PC-9 (cell line): ENCODE data around the gene KDM4B. TPM values are rescaled to one million over a fixed set of nuclear protein-coding genes. Genes with fewer than 3 reads are reported as not detected.

Experiments used
- BruUV-seq: library from RNA; stranded (reverse); fragments of 400-500 nt; replicated peaks from 2 replicates; lab custom pipeline; 2021; lab: Mats Ljungman, UMichigan
- CTCF ChIA-PET: fragments of 300-600 bp; sonication (Branson Sonifier 250); formaldehyde crosslinking; loops from one replicate; lab custom pipeline; 2022; ENCODE audit warnings: antibody characterized with exemption; lab: Charles Lee
- POLR2A ChIA-PET: fragments of 300-600 bp; sonication (Branson Sonifier 250); formaldehyde crosslinking; loops from one replicate; lab custom pipeline; 2022; ENCODE audit warnings: antibody characterized with exemption; ENCODE audit not compliant: unreplicated experiment; lab: Charles Lee
- DNase-seq, 2 experiments: peaks; one replicate each; pipeline versions ENCODE4 v3.0.0 to v3.0.0-alpha.2; 2015 to 2022; ENCODE audit warnings: mixed read lengths in 1 of 2
- H2AFZ ChIP-seq: fragments of 200-600 bp; sonication (generic); 2 replicates; pipeline ENCODE4 v1.8.1; 2017; ENCODE audit warnings: antibody characterized with exemption
- H3F3A ChIP-seq: fragments of 200-600 bp; sonication (generic); 2 replicates; pipeline ENCODE4 v1.8.1; 2017; ENCODE audit warnings: antibody characterized with exemption, mild to moderate bottlenecking, low read depth; ENCODE audit not compliant: insufficient read depth
- H3K27ac ChIP-seq: fragments of 200-600 bp; sonication (generic); 2 replicates; pipeline ENCODE4 v1.6.1; 2016; ENCODE audit warnings: mixed run types
- H3K27me3 ChIP-seq: fragments of 200-600 bp; sonication (generic); 2 replicates; pipeline ENCODE4 v1.6.1; 2016; ENCODE audit warnings: low read depth, mixed run types; ENCODE audit not compliant: insufficient read depth
- H3K36me3 ChIP-seq: fragments of 200-600 bp; sonication (generic); 2 replicates; pipeline ENCODE4 v1.6.1; 2016; ENCODE audit warnings: low read depth, mixed run types
- H3K4me1 ChIP-seq: fragments of 200-600 bp; sonication (generic); replicated peaks from 2 replicates; pipeline ENCODE4 v1.6.1; 2016; ENCODE audit warnings: mixed run types; ENCODE audit not compliant: insufficient read depth
- H3K4me2 ChIP-seq: fragments of 200-600 bp; sonication (generic); 2 replicates; pipeline ENCODE4 v1.6.1; 2017; ENCODE audit warnings: mixed run types
- H3K4me3 ChIP-seq: fragments of 200-600 bp; sonication (generic); 2 replicates; pipeline ENCODE4 v1.6.1; 2016; ENCODE audit warnings: mixed run types
- H3K79me2 ChIP-seq: fragments of 200-600 bp; sonication (generic); 2 replicates; pipeline ENCODE4 v1.6.1; 2017; ENCODE audit warnings: low read depth, mixed run types
- H3K9me2 ChIP-seq: fragments of 200-600 bp; sonication (generic); 2 replicates; pipeline ENCODE4 v1.8.1; 2017; ENCODE audit warnings: mild to moderate bottlenecking; ENCODE audit not compliant: insufficient read depth
- H3K9me3 ChIP-seq: fragments of 200-600 bp; sonication (generic); 2 replicates; pipeline ENCODE4 v1.8.1; 2016; ENCODE audit warnings: low read depth; ENCODE audit not compliant: insufficient read depth
- H4K20me1 ChIP-seq: fragments of 200-600 bp; sonication (generic); 2 replicates; pipeline ENCODE4 v1.8.1; 2017; ENCODE audit not compliant: insufficient read depth
- CTCF ChIP-seq: fragments of 200-600 bp; sonication (generic); conservative IDR thresholded peaks from 2 replicates; pipeline ENCODE4 v1.6.1; 2017; ENCODE audit warnings: mixed run types, antibody characterized with exemption, mild to moderate bottlenecking, moderate library complexity
- EZH2 ChIP-seq: fragments of 200-600 bp; sonication (generic); IDR thresholded peaks from 2 replicates; pipeline ENCODE4 v1.8.0; 2017; ENCODE audit warnings: antibody characterized with exemption, low read depth
- intact Hi-C: fragments of 100-400 bp; cut with micrococcal nuclease; formaldehyde crosslinking; loops from one replicate; pipeline ENCODE4 v1.10.0; 2022; ENCODE audit not compliant: unreplicated experiment
- total RNA-seq: library from RNA; stranded (reverse); gene quantifications from 2 replicates; pipeline ENCODE4 v1.2.3, GENCODE V29; 2021

Gene KDM4B
- total RNA-seq, 1 experiment from 2014 or later: 19.5 TPM

- H3K27me3 ChIP-seq: no peaks in the 10 kb centered on the region
- no peaks in the 10 kb centered on the region for H4K20me1 ChIP-seq
- H3K9me2 ChIP-seq: no peaks in the 10 kb centered on the region
- no peak overlapping the region for H3K27ac ChIP-seq
- intact Hi-C loops: no loop called here
- DNase-seq: no peak
- no peaks in the 10 kb centered on the region for H3K4me1 ChIP-seq
- ChIA-PET CTCF (no interaction called here), POLR2A (no interaction called here)
- no peaks in the 10 kb centered on the region for H3K9me3 ChIP-seq
- H3K4me2 ChIP-seq: no peak overlapping the region
- no TSS peak for BruUV-seq
- H3K79me2 ChIP-seq: no peaks in the 10 kb centered on the region
- H3K36me3 ChIP-seq: no peaks in the 10 kb centered on the region
- no peak overlapping the region for H3K4me3 ChIP-seq
- no peak overlapping the region for H2AFZ ChIP-seq
- TF ChIP-seq CTCF: no peak
- TF ChIP-seq EZH2: no peak
- H3F3A ChIP-seq: no peaks in the 10 kb centered on the region
These were observed 47.4 kb downstream of the KDM4B start for GRCh38 chr19:5016268-5016667.

DNA sequence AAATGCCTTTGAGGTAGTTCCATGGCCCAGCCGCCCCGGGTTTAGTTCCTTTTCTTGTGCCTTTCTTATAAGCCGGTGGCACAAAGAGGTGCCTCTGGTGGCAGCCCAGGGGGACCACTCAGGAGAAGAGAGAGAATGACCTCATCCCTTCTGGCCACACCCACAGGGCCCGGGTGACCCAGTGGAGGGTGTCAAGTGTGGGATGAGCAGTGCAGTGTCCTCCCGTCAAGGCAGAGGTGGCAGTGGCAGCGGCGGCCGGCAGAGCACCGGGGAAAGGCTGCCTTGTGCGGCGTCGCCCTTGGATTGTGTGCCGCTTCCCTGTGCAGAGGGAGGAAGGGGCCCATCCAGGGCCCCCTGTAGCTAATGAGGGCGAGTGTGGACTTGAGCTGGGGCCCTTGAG, 47.9 kb downstream of the KDM4B start:
- H3K4me3 ChIP-seq: no peak overlapping the region
- POLR2A ChIA-PET: no interaction called here
- H4K20me1 ChIP-seq: no peaks in the 10 kb centered on the region
- intact Hi-C loops: no loop called here
- H3K79me2 ChIP-seq: no peaks in the 10 kb centered on the region
- CTCF ChIA-PET: no interaction called here
- DNase-seq: no peak
- BruUV-seq: no TSS peak
- no peak overlapping the region for H3K4me2 ChIP-seq
- H3K9me2 ChIP-seq: no peaks in the 10 kb centered on the region
- H3K27ac ChIP-seq: no peak overlapping the region
- TF ChIP-seq EZH2: no peak
- TF ChIP-seq CTCF: no peak
- H2AFZ ChIP-seq: no peak overlapping the region
- H3F3A ChIP-seq: no peaks in the 10 kb centered on the region
- H3K9me3 ChIP-seq: no peaks in the 10 kb centered on the region
- no peaks in the 10 kb centered on the region for H3K27me3 ChIP-seq
- no peaks in the 10 kb centered on the region for H3K4me1 ChIP-seq
- H3K36me3 ChIP-seq: no peaks in the 10 kb centered on the region

- Histone ChIP-seq H3K4me1 (no peaks in the 10 kb centered on the region), H3K4me2 (no peak overlapping the region), H3K4me3 (no peak overlapping the region), H3F3A (no peaks in the 10 kb centered on the region), H3K9me2 (no peaks in the 10 kb centered on the region), H3K27ac (no peak overlapping the region), H3K9me3 (no peaks in the 10 kb centered on the region), H3K27me3 (no peaks in the 10 kb centered on the region), H2AFZ (no peak overlapping the region), H4K20me1 (no peaks in the 10 kb centered on the region), H3K79me2 (no peaks in the 10 kb centered on the region), H3K36me3 (no peaks in the 10 kb centered on the region)
- DNase-seq: no peak
- TF ChIP-seq EZH2 (no peak), CTCF (no peak)
- no TSS peak for BruUV-seq
- ChIA-PET CTCF (no interaction called here), POLR2A (no interaction called here)
- intact Hi-C loops: no loop called here
These were observed 48.3 kb downstream of the KDM4B start for GRCh38 chr19:5017235-5017634.
